GM13976 (cell line): ENCODE data around the gene SELENOW.
"Not testable (repeated sequence)": the region's sequence is repeated elsewhere in the genome, so short reads cannot be mapped to it uniquely, and the experiment has no call there.

Source experiments
- DNase-seq: peaks from one replicate; pipeline ENCODE4 v3.0.0; 2012; ENCODE audit warnings: low spot score
- CTCF ChIP-seq: IDR thresholded peaks from 2 replicates; pipeline ENCODE4 v1.5.1; 2012; ENCODE audit warnings: borderline replicate concordance, mild to moderate bottlenecking; ENCODE audit not compliant: insufficient read depth; ENCODE audit errors: extremely low read depth, missing control alignments, control extremely low read depth
- in situ Hi-C: fragments of 300-500 bp; cut with MboI; formaldehyde crosslinking; loops from one replicate; pipeline ENCODE4 v1.12.0; 2022; ENCODE audit warnings: low sequenced_read_pairs, mixed read lengths, inconsistent platforms; ENCODE audit not compliant: unreplicated experiment

The SELENOW gene

GRCh38 chr19:47779524-47780214 is 1.2 kb downstream of the SELENOW start:
- in situ Hi-C loops = no loop called here
- no peak for TF ChIP-seq CTCF
- no peak for DNase-seq

GRCh38 chr19:47780215-47780551 is 1.7 kb downstream of the SELENOW start:
- in situ Hi-C loops = no loop called here
- no peak for DNase-seq
- no peak for TF ChIP-seq CTCF

- in situ Hi-C loops = no loop called here
- no peak for TF ChIP-seq CTCF
- no peak for DNase-seq
These were observed 3.2 kb downstream of the SELENOW start for GRCh38 chr19:47781590-47782262.

- in situ Hi-C loops = no loop called here
- DNase-seq = no peak
- TF ChIP-seq CTCF = no peak
These were observed 8.1 kb downstream of the SELENOW start for GRCh38 chr19:47786566-47786965.

GRCh38 chr19:47787307-47787706 is 8.8 kb downstream of the SELENOW start:
- in situ Hi-C loops, DNase-seq: not testable (repeated sequence)

- in situ Hi-C loops, DNase-seq: not testable (repeated sequence)
These were observed 11.3 kb downstream of the SELENOW start for GRCh38 chr19:47789811-47790210.

GRCh38 chr19:47790398-47790814 is 11.9 kb downstream of the SELENOW start:
- peak; percentile 89 for TF ChIP-seq CTCF

More at GRCh38 chr19:47790398-47790814, 11.9 kb downstream of the SELENOW start:
- peak; percentile 83 for DNase-seq
- in situ Hi-C loops = no loop called here
